ENCODE data around the gene LYPLAL1.

LYPLAL1 gene

GRCh38 chr1:219223496-219223895 lies 49.8 kb downstream of the LYPLAL1 start:
- H3K4me3 ChIP-seq (ENCODE audit: low read depth, low read length): no peak overlapping the region
- no peak for TF ChIP-seq CTCF (IDR thresholded peaks at IDR 0.05; ENCODE audit: control insufficient read depth, extremely low read depth, insufficient read depth)
- no peak for DNase-seq (ENCODE audit: low read depth)

- no peak for TF ChIP-seq CTCF (IDR thresholded peaks at IDR 0.05; ENCODE audit: control insufficient read depth, extremely low read depth, insufficient read depth)
These were observed 52.5 kb downstream of the LYPLAL1 start for GRCh38 chr1:219226196-219226595.

GRCh38 chr1:219227360-219228057 lies 53.8 kb downstream of the LYPLAL1 start:
- DNase-seq (ENCODE audit: low read depth): no peak
- TF ChIP-seq CTCF (IDR thresholded peaks at IDR 0.05; ENCODE audit: control insufficient read depth, extremely low read depth, insufficient read depth): no peak
- no peak overlapping the region for H3K4me3 ChIP-seq (ENCODE audit: low read depth, low read length)

More at GRCh38 chr1:219226196-219226595, 52.5 kb downstream of the LYPLAL1 start:
- DNase-seq (ENCODE audit: low read depth): no peak
- H3K4me3 ChIP-seq (ENCODE audit: low read depth, low read length): no peak overlapping the region

- no peak overlapping the region for H3K4me3 ChIP-seq (ENCODE audit: low read depth, low read length)
These were observed 54.4 kb downstream of the LYPLAL1 start for GRCh38 chr1:219228058-219228419.

GRCh38 chr1:219232890-219233289 lies 59.2 kb downstream of the LYPLAL1 start:
- TF ChIP-seq CTCF (IDR thresholded peaks at IDR 0.05; ENCODE audit: control insufficient read depth, extremely low read depth, insufficient read depth): no peak
- no peak overlapping the region for H3K4me3 ChIP-seq (ENCODE audit: low read depth, low read length)
- DNase-seq (ENCODE audit: low read depth): no peak

More at GRCh38 chr1:219228058-219228419, 54.4 kb downstream of the LYPLAL1 start:
- DNase-seq (ENCODE audit: low read depth): no peak
- no peak for TF ChIP-seq CTCF (IDR thresholded peaks at IDR 0.05; ENCODE audit: control insufficient read depth, extremely low read depth, insufficient read depth)

- no peak overlapping the region for H3K4me3 ChIP-seq (ENCODE audit: low read depth, low read length)
- DNase-seq (ENCODE audit: low read depth): no peak
- TF ChIP-seq CTCF (IDR thresholded peaks at IDR 0.05; ENCODE audit: control insufficient read depth, extremely low read depth, insufficient read depth): no peak
These were observed 62.3 kb downstream of the LYPLAL1 start for GRCh38 chr1:219235903-219236481.

Measured in LNCaP clone FGC (cell line).